ENCODE results near the gene KNTC1. TPM values are rescaled to one million over a fixed set of nuclear protein-coding genes. Genes with fewer than 3 reads are reported as not detected.
"Not testable (repeated sequence)": the region's sequence is repeated elsewhere in the genome, so short reads cannot be mapped to it uniquely, and the experiment has no call there.

Gene KNTC1
- total RNA-seq, 2 donors from 2014 or later: 163 to 199 TPM

DNA sequence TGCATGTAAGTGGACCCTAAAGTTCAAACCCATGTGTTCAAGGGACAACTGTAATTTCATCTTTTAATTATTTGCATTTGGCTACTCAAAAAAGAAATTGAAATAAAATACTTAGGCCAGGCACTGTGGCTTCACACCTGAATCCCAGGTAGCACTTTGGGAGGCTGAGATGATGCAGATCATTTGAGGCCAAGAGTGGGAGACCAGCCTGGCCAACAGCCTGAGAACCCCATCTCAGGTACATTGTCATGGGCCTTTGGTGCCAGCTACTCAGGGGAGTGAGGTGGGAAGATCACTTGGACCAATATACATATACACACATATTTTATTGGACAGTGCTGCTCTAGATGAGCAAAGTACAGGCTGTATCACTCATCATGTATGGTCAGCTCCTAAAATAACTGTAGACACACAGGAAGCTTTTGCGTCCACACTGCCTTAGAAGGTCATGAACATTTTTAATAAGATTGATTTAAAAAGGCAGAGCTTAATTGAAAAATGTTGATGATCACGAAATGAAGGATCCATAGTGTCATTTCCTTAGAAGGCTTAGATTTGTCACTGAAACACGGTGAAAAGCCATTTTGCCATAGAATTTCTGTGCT lies 23.8 kb upstream of the KNTC1 start:
- Mint-ChIP-seq H3K36me3 (peaks cover 23 to 29% of the 10 kb centered on the region in 2 donors), H3K27ac (peak overlapping the region in 1 of 2 donors; percentile 72), H3K9me3 (no peaks in the 10 kb centered on the region)
- ATAC-seq (no peak), DNase-seq (ENCODE audit: low spot score in 2 of 2) (no peak)

DNA sequence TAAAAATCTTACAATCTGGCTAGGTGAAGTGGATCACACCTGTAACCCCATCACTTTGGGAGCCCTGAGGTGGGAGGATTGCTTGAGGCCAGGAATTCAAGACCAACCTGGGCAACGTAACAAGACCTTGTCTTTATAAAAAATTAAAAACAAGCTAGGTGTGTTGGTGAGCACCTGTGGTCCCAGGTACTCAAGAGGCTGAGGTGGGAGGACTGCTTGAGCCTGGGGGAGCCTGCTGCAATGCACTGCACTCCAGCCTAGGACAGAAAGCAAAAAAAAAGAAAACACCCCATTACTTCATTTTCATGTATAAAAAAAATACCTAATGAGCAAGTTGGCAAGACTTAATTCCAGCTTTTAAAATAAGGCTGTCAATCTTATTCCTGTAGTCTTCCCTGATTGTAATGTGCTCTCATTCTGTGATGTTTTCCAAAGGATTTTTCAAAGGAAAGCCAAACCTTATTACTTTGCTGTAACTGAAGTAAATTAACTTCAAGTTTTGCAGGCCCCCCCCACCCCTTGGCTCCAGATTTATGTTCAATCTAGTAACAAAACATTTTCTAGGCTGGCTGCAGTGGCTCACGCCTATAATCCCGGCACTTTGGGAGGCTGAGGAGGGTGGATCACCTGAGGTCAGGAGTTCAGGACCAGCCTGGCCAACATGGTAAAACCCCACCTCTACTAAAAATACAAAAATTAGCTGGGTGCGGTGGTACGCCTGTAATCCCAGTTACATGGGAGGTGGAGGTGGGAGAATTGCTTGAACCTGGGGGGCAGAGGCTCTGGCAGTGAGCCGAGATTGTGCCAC lies 23.1 kb upstream of the KNTC1 start:
- DNase-seq (ENCODE audit: low spot score in 2 of 2) (no peak), ATAC-seq (no peak)
- Mint-ChIP-seq H3K27ac (peak overlapping the region in 1 of 2 donors; percentile 24), H3K9me3 (no peaks in the 10 kb centered on the region), H3K36me3 (peaks cover 23% of the 10 kb centered on the region in 2 donors)

DNA sequence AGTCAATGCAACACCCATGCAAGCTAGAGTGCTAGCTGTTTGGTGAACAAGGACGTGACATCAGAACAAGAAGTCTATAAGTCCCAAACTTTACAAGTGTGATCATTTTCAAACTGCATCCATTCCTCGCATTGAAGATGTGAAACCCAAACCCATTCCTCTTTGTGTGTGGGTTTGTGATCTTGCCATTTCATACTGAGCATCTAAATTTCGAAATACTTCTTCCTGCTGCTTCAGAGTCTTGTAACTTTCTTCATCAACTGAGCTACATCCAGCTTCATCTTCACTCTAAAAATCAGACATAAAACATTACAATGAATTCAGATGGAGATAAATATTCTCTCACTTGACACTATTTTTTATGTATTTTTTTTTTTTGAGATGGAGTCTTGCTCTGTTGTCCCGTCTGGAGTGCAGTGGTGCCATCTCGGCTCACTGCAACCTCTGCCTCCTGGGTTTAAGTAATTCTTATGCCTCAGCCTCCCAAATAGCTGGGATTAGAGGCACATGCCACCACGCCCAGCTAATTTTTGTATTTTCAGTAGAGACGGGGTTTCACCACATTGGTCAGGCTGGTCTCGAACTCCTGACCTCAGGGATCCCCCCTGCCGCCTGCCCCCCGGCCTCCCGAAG lies 21.5 kb upstream of the KNTC1 start:
- Mint-ChIP-seq H3K36me3 (peaks cover 12 to 14% of the 10 kb centered on the region in 2 donors), H3K9me3 (no peaks in the 10 kb centered on the region), H3K27ac (no peak overlapping the region)
- ATAC-seq (no peak), DNase-seq (ENCODE audit: low spot score in 2 of 2) (no peak)

DNA sequence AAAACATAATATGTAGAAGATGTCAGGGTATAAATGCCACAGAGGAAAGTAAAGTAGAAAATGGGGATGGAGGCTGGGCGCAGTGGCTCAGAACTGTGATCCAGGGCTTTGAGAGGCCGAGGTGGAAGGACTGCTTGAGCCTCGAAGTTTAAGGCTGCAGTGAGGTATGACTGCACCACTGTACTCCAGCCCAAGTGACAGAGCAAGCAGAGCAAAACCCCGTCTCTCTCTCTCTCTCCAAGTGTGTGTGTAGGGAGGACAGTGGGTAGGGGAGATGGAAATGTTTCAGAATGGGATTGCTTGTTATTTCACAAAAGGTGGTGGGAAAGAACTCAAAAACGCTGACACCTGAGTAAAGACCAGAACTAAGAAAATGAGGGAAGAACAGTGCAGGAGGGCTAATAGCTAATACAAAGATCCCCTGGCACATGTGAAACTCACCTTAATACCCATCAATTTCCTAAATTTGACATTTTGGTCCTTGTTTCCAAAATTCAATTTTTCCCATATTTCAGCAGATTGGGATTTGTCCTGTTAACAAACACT lies 20.6 kb upstream of the KNTC1 start:
- peaks cover 5 to 14% of the 10 kb centered on the region in 2 donors for H3K36me3 Mint-ChIP-seq
- ATAC-seq (no peak), DNase-seq (ENCODE audit: low spot score in 2 of 2) (no peak)
- H3K9me3 Mint-ChIP-seq: no peaks in the 10 kb centered on the region
- peak overlapping the region in 1 of 2 donors; percentile 12 for H3K27ac Mint-ChIP-seq

DNA sequence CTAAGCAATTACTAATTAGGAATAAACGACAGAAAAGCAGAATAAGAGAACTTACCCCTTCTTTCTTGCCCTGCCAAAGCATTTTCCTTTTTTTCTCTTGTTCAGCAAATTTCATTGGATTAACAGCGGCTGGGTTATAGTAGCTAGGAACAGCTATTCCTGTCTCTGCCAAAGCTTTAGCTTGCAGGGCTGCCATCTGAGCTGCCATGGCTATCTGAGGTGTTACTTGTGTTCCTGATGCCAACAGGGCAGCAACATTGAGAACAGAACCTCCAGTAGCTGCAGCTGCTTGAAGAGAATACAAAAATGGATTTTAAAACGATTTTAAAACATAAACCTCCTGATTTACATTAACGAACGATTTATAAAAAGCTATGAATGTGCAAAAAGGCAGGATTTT lies 18.9 kb upstream of the KNTC1 start:
- Mint-ChIP-seq H3K36me3 (peaks cover 5 to 15% of the 10 kb centered on the region in 2 donors), H3K27ac (no peak overlapping the region), H3K9me3 (no peaks in the 10 kb centered on the region)
- DNase-seq (ENCODE audit: low spot score in 2 of 2): no peak
- no peak for ATAC-seq

DNA sequence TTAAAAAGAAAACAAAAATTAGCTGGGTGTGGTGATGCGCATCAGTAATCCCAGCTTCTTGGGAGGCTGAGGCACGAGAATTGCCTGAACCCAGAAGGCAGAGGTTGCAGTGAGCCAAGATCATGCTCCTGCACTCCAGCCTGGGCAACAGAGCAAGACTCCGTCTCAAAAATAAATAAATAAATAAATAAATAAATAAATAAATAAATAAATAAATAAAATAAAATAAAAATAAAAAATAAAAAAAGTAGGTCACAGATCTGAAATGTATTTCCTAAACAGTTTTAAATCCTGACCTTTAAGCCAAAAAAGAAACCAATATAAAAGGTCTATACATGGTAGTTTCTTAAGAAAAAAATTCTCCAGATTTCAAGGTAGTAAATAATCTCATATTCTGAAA lies 14.0 kb upstream of the KNTC1 start:
- H3K36me3 Mint-ChIP-seq: peaks cover 20 to 29% of the 10 kb centered on the region in 2 donors
- not testable (repeated sequence) for H3K27ac Mint-ChIP-seq; ATAC-seq; H3K9me3 Mint-ChIP-seq; DNase-seq (ENCODE audit: low spot score in 2 of 2)

DNA sequence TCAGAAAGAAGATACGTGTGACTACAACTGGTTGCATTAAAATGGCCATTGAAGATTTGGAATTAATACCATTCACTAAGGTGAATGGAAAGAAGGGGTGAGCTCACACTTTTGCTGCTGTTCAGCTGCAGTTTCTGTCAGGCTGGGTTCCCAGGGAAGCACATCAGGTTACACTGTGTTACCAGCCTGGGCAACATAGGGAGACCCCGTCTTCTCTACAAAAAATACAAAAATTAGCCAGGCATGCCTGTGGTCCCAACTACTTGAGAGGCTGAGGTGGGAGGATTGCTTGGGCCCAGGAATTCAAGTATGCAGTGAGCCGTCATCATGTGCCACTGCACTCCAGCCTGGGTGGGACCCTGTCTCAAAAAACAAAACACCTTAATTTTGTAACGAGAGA lies 13.4 kb upstream of the KNTC1 start:
- Mint-ChIP-seq H3K9me3 (no peaks in the 10 kb centered on the region), H3K27ac (no peak overlapping the region), H3K36me3 (peaks cover 21 to 31% of the 10 kb centered on the region in 2 donors)
- DNase-seq (ENCODE audit: low spot score in 2 of 2) (no peak), ATAC-seq (no peak)

DNA sequence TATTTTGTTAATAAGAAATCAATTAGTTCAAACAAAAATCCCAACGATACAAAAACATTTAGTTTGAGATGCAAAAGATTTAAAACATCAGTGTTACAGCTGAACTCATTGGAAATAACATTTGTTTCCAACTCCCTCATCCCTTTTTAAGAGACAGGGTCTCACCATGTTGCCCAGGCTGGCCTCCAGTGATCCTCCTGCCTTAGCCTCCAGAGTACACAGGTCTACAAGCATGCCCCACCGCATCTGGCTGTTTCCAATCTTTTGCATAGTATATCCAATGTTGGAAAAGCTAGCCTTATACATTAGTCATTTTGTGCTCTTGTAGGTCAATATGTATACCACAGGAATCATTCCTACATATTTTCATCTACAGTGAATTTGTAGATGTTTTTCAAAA lies 11.8 kb upstream of the KNTC1 start:
- ATAC-seq (no peak), DNase-seq (ENCODE audit: low spot score in 2 of 2) (no peak)
- Mint-ChIP-seq H3K27ac (peak overlapping the region in 1 of 2 donors; percentile 17), H3K36me3 (peaks cover 25 to 47% of the 10 kb centered on the region in 2 donors), H3K9me3 (no peaks in the 10 kb centered on the region)

DNA sequence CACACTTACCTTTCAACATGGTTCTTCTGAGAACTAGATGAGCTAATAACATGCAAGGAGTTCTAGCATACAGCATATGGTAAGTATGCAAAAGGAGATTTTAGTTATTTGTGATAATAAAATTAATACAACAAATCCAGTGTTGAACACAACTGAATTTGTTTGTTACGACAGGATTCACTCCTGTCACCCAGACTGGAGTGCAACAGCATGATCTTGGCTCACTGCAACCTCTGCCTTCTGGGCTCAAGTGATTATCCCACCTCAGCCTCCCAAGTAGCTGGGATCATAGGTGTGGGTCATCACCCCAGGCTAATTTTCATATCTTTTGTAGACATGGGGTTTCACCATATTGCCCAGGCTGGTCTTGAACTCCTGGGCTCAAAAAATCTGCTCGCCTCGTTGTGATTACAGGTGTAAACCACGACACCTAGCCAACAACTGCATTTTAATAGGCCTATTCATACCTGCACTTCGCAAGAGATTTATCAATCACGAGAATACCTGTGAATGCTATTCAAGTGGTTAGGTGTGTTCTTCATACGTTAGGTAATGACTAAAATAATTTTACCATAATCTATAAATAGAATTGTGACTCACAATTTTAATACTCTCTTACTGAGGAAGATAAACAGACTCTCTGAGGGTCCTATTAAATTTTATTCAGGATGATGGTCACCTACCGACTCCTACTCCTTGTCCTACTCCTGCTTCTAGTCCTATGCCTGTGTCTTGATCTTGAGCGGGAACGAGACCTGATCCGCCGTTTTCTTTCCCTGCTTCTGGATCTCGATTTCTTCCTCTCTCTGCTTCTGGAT lies 10.3 kb upstream of the KNTC1 start:
- DNase-seq (ENCODE audit: low spot score in 2 of 2) (no peak), ATAC-seq (no peak)
- Mint-ChIP-seq H3K27ac (peak overlapping the region in 1 of 2 donors; percentile 23), H3K9me3 (no peaks in the 10 kb centered on the region), H3K36me3 (peaks cover 35 to 61% of the 10 kb centered on the region in 2 donors)

DNA sequence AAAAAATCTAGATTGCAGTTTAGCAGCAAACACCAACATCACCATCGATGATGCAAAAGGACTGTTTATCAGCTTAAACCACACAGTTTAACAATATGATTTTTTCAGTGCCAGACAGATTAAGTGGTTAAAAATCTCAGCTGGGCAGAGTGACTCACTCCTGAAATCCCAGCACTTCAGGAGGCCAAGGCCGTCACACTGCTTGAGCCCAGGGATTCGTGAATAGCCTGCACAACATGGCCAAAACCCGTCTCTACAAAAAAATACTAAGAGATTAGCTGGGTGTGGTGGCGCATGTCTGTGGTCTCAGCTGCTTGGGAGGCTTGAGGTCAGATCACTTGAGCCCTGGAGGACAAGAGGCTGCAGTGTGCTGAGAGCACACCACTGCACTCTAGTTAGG lies 9.2 kb upstream of the KNTC1 start:
- DNase-seq (ENCODE audit: low spot score in 2 of 2) (no peak), ATAC-seq (peak; percentile 14 to 40)
- peak overlapping the region in 1 of 2 donors; percentile 86 for H3K27ac Mint-ChIP-seq
- H3K36me3 Mint-ChIP-seq: peaks cover 35 to 61% of the 10 kb centered on the region in 2 donors
- no peaks in the 10 kb centered on the region for H3K9me3 Mint-ChIP-seq

DNA sequence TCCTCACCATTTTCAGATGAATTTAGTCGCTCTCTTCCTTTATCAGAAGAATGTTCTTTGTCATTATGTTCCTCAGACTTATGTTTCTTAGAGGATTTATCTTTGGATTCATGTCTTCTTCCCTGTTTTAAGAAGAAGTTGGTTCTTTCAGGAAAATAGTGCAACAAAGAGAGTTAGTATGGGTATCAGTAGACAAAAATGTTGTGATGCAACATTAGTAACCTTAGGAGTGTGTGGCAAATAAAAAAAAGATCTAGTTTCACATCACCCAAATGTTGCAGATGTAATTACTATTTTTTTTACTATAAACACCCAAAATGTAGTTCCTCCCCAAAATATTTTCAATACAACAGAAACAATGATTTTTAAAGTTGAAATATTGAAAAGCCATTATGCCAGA lies 8.1 kb upstream of the KNTC1 start:
- ATAC-seq: no peak
- Mint-ChIP-seq H3K9me3 (no peaks in the 10 kb centered on the region), H3K27ac (peak overlapping the region in 1 of 2 donors; percentile 86), H3K36me3 (peaks cover 35 to 64% of the 10 kb centered on the region in 2 donors)
- DNase-seq (ENCODE audit: low spot score in 2 of 2): no peak

DNA sequence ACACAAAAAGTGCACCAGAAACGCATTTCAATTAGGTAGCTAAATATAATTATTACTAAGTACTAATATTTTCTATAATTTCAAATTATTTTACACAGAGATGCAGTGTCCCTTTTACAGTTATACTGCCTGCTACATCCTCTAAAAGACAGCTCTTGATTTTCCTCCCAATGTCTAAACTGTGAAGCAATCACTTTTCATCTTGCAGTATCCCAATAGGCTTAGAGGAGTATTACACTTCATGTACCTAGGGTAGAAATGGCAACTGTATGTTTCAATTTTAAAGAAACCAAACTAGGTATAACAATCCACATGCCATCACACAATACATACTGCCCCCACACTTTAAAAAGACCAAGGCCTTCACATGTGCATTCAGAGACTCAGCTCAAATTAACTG lies 7.6 kb upstream of the KNTC1 start:
- Mint-ChIP-seq H3K36me3 (peaks cover 35 to 64% of the 10 kb centered on the region in 2 donors), H3K9me3 (no peaks in the 10 kb centered on the region), H3K27ac (peak overlapping the region in 1 of 2 donors; percentile 89)
- no peak for ATAC-seq
- no peak for DNase-seq (ENCODE audit: low spot score in 2 of 2)

DNA sequence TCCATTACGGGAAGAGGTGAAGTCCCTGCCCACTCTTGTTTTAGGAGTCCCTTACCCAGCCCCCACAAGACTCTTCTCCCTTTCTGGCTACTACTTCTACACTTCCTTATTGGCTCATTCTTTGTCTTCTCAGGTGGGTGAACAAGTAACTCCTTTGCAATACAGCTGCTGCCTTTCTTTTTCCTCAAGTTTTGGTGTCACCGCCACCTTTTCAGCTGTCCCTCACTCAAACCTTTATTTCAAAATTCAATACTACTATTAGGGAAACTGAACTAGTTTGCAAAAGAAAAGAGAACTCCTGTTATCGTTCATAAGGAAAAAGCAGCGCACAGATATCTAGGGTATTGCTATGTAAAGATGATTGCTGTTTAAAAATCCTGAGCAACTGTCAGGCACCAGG lies 6.4 kb upstream of the KNTC1 start:
- Mint-ChIP-seq H3K36me3 (peaks cover 30 to 58% of the 10 kb centered on the region in 2 donors), H3K9me3 (no peaks in the 10 kb centered on the region), H3K27ac (peak overlapping the region in 1 of 2 donors; percentile 44)
- DNase-seq (ENCODE audit: low spot score in 2 of 2) (no peak), ATAC-seq (no peak)

DNA sequence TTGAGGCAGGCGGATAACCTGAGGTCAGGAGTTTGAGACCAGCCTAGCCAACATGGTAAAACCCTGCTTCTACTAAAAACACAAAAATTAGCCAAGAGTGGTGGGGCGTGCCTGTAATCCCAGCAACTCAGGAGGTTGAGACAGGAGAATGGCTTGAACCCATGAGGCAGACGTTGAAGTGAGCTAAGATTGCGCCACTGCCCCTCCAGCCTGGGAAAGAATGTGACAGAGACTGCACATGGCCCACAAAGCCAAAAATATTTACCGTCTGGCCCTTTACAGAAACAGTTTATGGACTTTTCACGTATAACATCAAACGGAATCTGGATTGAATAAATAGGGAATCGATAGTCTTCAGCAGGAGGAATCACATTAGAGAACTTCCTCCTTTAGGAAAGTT lies 3.8 kb upstream of the KNTC1 start:
- H3K36me3 Mint-ChIP-seq: peaks cover 15 to 45% of the 10 kb centered on the region in 2 donors
- no peak for DNase-seq (ENCODE audit: low spot score in 2 of 2)
- no peaks in the 10 kb centered on the region for H3K9me3 Mint-ChIP-seq
- peak overlapping the region in 1 of 2 donors; percentile 91 for H3K27ac Mint-ChIP-seq
- no peak for ATAC-seq

DNA sequence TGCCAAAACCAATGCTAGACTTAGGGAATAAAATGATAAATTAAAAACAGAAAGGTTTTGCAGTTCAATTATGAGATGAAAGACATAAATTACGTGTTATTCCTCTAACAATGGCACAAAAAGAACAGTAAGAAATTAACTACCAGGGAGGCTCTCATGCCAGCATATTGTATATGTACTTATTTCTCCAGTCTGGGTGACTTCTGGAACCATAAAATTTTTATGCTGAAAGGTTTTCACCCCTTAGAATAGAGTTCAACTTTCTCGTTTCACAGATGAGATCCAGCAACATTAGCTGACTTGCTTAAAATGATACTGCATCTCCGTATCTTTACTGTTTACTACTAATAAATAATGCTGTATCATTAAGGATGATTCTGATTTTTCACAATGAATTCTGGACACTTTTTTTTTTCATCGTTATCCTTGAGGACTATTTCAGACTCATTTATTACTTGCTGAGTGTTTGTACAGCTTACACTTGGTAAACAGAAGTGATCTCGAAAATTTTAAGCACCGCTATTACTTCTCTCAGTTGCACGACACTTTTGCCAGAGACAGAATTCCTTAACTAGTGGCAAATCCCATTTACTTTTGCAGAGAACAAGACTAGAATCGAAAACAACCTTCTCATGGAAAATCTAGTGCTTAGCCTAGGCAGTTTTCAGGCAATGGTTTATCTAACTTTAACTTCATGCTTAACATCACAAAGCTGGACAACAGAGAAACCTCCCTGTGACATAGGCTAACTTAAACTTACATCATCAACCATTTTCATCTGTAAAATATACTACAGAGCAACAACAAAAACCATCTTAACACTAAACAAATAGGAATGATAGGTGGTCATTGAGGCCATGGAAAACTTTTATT lies 3.0 kb upstream of the KNTC1 start:
- no peaks in the 10 kb centered on the region for H3K9me3 Mint-ChIP-seq
- ATAC-seq: no peak
- peak overlapping the region in 1 of 2 donors; percentile 91 for H3K27ac Mint-ChIP-seq
- DNase-seq (ENCODE audit: low spot score in 2 of 2): no peak
- peaks cover 10 to 40% of the 10 kb centered on the region in 2 donors for H3K36me3 Mint-ChIP-seq
